ENCODE data around the gene THAP4. TPM values are rescaled to one million over a fixed set of nuclear protein-coding genes. Genes with fewer than 3 reads are reported as not detected.
"Not testable (repeated sequence)": the region's sequence is repeated elsewhere in the genome, so short reads cannot be mapped to it uniquely, and the experiment has no call there.

Gene THAP4
- polyA plus RNA-seq, 4 donors = 35.4 to 101 (median 71.5) TPM

GRCh38 chr2:241571821-241572620 lies 64.9 kb downstream of the THAP4 start:
- H3K27me3 ChIP-seq (ENCODE audit: control insufficient read depth in 3 of 3, insufficient read depth in 3 of 3, low read length in 3 of 3) = no peaks in the 10 kb centered on the region
- 89 to 94% (median 94%) methylated on average over 25 to 27 of the region's 27 CpGs for WGBS, 3 donors
- H3K4me3 ChIP-seq (ENCODE audit: low read depth in 1 of 3, low read length in 3 of 3) = no peak overlapping the region
- FAIRE-seq = no peak
- H3K9me3 ChIP-seq (ENCODE audit: control insufficient read depth in 2 of 2, insufficient read depth in 1 of 2, low read depth in 1 of 2, low read length in 1 of 2) = no peaks in the 10 kb centered on the region
- H3K36me3 ChIP-seq (ENCODE audit: control insufficient read depth in 3 of 3, insufficient read depth in 2 of 3, low read depth in 1 of 3, low read length in 3 of 3) = peaks cover 0 to 43% (median 0%) of the 10 kb centered on the region in 3 donors
- no peak overlapping the region for H3K27ac ChIP-seq (ENCODE audit: low read depth in 1 of 3, low read length in 2 of 3)
- no peak for DNase-seq
- H3K4me1 ChIP-seq (ENCODE audit: control insufficient read depth in 3 of 3, insufficient read depth in 2 of 3, low read depth in 1 of 3, low read length in 2 of 3) = no peaks in the 10 kb centered on the region

- Histone ChIP-seq H3K4me1 (ENCODE audit: control insufficient read depth in 3 of 3, insufficient read depth in 2 of 3, low read depth in 1 of 3, low read length in 2 of 3) (no peaks in the 10 kb centered on the region), H3K4me3 (ENCODE audit: low read depth in 1 of 3, low read length in 3 of 3) (no peak overlapping the region), H3K27me3 (ENCODE audit: control insufficient read depth in 3 of 3, insufficient read depth in 3 of 3, low read length in 3 of 3) (no peaks in the 10 kb centered on the region), H3K36me3 (ENCODE audit: control insufficient read depth in 3 of 3, insufficient read depth in 2 of 3, low read depth in 1 of 3, low read length in 3 of 3) (peaks cover 0 to 40% (median 0%) of the 10 kb centered on the region in 3 donors), H3K9me3 (ENCODE audit: control insufficient read depth in 2 of 2, insufficient read depth in 1 of 2, low read depth in 1 of 2, low read length in 1 of 2) (no peaks in the 10 kb centered on the region), H3K27ac (ENCODE audit: low read depth in 1 of 3, low read length in 2 of 3) (no peak overlapping the region)
- no peak for DNase-seq
- WGBS, 3 donors = 72 to 91% (median 77%) methylated on average over 20 to 23 of the region's 23 CpGs
- no peak for FAIRE-seq
Observed at GRCh38 chr2:241570961-241571581, 65.9 kb downstream of the THAP4 start.

- Histone ChIP-seq H3K27me3 (ENCODE audit: control insufficient read depth in 3 of 3, insufficient read depth in 3 of 3, low read length in 3 of 3) (no peaks in the 10 kb centered on the region), H3K4me3 (ENCODE audit: low read depth in 1 of 3, low read length in 3 of 3) (no peak overlapping the region), H3K27ac (ENCODE audit: low read depth in 1 of 3, low read length in 2 of 3) (no peak overlapping the region), H3K9me3 (ENCODE audit: control insufficient read depth in 2 of 2, insufficient read depth in 1 of 2, low read depth in 1 of 2, low read length in 1 of 2) (no peaks in the 10 kb centered on the region), H3K4me1 (ENCODE audit: control insufficient read depth in 3 of 3, insufficient read depth in 2 of 3, low read depth in 1 of 3, low read length in 2 of 3) (no peaks in the 10 kb centered on the region), H3K36me3 (ENCODE audit: control insufficient read depth in 3 of 3, insufficient read depth in 2 of 3, low read depth in 1 of 3, low read length in 3 of 3) (peaks cover 0 to 38% (median 0%) of the 10 kb centered on the region in 3 donors)
- WGBS, 3 donors = 92 to 95% (median 92%) methylated on average over 23 of the region's 23 CpGs
- FAIRE-seq (no peak), DNase-seq (no peak)
Observed at GRCh38 chr2:241569831-241570281, 67.1 kb downstream of the THAP4 start.

GRCh38 chr2:241568726-241569125 lies 68.2 kb downstream of the THAP4 start:
- WGBS, 3 donors = 80 to 96% (median 93%) methylated on average over 4 of the region's 4 CpGs
- FAIRE-seq (no peak), DNase-seq (no peak)
- H3K27me3 ChIP-seq (ENCODE audit: control insufficient read depth in 3 of 3, insufficient read depth in 3 of 3, low read length in 3 of 3) = no peaks in the 10 kb centered on the region
- H3K27ac ChIP-seq (ENCODE audit: low read depth in 1 of 3, low read length in 2 of 3) = no peak overlapping the region
- no peaks in the 10 kb centered on the region for H3K9me3 ChIP-seq (ENCODE audit: control insufficient read depth in 2 of 2, insufficient read depth in 1 of 2, low read depth in 1 of 2, low read length in 1 of 2)
- no peaks in the 10 kb centered on the region for H3K4me1 ChIP-seq (ENCODE audit: control insufficient read depth in 3 of 3, insufficient read depth in 2 of 3, low read depth in 1 of 3, low read length in 2 of 3)
- H3K36me3 ChIP-seq (ENCODE audit: control insufficient read depth in 3 of 3, insufficient read depth in 2 of 3, low read depth in 1 of 3, low read length in 3 of 3) = peaks cover 0 to 29% (median 0%) of the 10 kb centered on the region in 3 donors
- no peak overlapping the region for H3K4me3 ChIP-seq (ENCODE audit: low read depth in 1 of 3, low read length in 3 of 3)

- Histone ChIP-seq H3K36me3 (ENCODE audit: control insufficient read depth in 3 of 3, insufficient read depth in 2 of 3, low read depth in 1 of 3, low read length in 3 of 3) (peaks cover 0 to 24% (median 0%) of the 10 kb centered on the region in 3 donors), H3K27me3 (ENCODE audit: control insufficient read depth in 3 of 3, insufficient read depth in 3 of 3, low read length in 3 of 3) (no peaks in the 10 kb centered on the region), H3K4me3 (ENCODE audit: low read depth in 1 of 3, low read length in 3 of 3) (no peak overlapping the region), H3K4me1 (ENCODE audit: control insufficient read depth in 3 of 3, insufficient read depth in 2 of 3, low read depth in 1 of 3, low read length in 2 of 3) (no peaks in the 10 kb centered on the region), H3K27ac (ENCODE audit: low read depth in 1 of 3, low read length in 2 of 3) (no peak overlapping the region), H3K9me3 (ENCODE audit: control insufficient read depth in 2 of 2, insufficient read depth in 1 of 2, low read depth in 1 of 2, low read length in 1 of 2) (no peaks in the 10 kb centered on the region)
- 93 to 96% (median 94%) methylated on average over 8 of the region's 8 CpGs for WGBS, 3 donors
- DNase-seq = no peak
- no peak for FAIRE-seq
Observed at GRCh38 chr2:241567776-241568175, 69.2 kb downstream of the THAP4 start.

- H3K9me3 ChIP-seq (ENCODE audit: control insufficient read depth in 2 of 2, insufficient read depth in 1 of 2, low read depth in 1 of 2, low read length in 1 of 2) = not testable (repeated sequence)
Observed at GRCh38 chr2:241567266-241567665, 69.7 kb downstream of the THAP4 start.

GRCh38 chr2:241566468-241566867 lies 70.5 kb downstream of the THAP4 start:
- H3K27ac ChIP-seq (ENCODE audit: low read depth in 1 of 3, low read length in 2 of 3) = no peak overlapping the region
- H3K9me3 ChIP-seq (ENCODE audit: control insufficient read depth in 2 of 2, insufficient read depth in 1 of 2, low read depth in 1 of 2, low read length in 1 of 2) = no peaks in the 10 kb centered on the region
- WGBS, 3 donors = 71 to 90% (median 78%) methylated on average over 7 of the region's 7 CpGs
- DNase-seq = no peak
- H3K27me3 ChIP-seq (ENCODE audit: control insufficient read depth in 3 of 3, insufficient read depth in 3 of 3, low read length in 3 of 3) = no peaks in the 10 kb centered on the region
- H3K4me3 ChIP-seq (ENCODE audit: low read depth in 1 of 3, low read length in 3 of 3) = no peak overlapping the region
- no peak for FAIRE-seq
- H3K4me1 ChIP-seq (ENCODE audit: control insufficient read depth in 3 of 3, insufficient read depth in 2 of 3, low read depth in 1 of 3, low read length in 2 of 3) = peaks cover 0 to 3% (median 0%) of the 10 kb centered on the region in 3 donors
- H3K36me3 ChIP-seq (ENCODE audit: control insufficient read depth in 3 of 3, insufficient read depth in 2 of 3, low read depth in 1 of 3, low read length in 3 of 3) = peaks cover 0 to 18% (median 0%) of the 10 kb centered on the region in 3 donors

More at GRCh38 chr2:241567266-241567665, 69.7 kb downstream of the THAP4 start:
- not testable (repeated sequence) for H3K27ac ChIP-seq (ENCODE audit: low read depth in 1 of 3, low read length in 2 of 3); FAIRE-seq; H3K4me3 ChIP-seq (ENCODE audit: low read depth in 1 of 3, low read length in 3 of 3); H3K27me3 ChIP-seq (ENCODE audit: control insufficient read depth in 3 of 3, insufficient read depth in 3 of 3, low read length in 3 of 3); DNase-seq; H3K4me1 ChIP-seq (ENCODE audit: control insufficient read depth in 3 of 3, insufficient read depth in 2 of 3, low read depth in 1 of 3, low read length in 2 of 3)
- H3K36me3 ChIP-seq (ENCODE audit: control insufficient read depth in 3 of 3, insufficient read depth in 2 of 3, low read depth in 1 of 3, low read length in 3 of 3) = peaks cover 0 to 26% (median 0%) of the 10 kb centered on the region in 3 donors
- 92 to 94% (median 93%) methylated on average over 12 to 15 of the region's 15 CpGs for WGBS, 3 donors

GRCh38 chr2:241566021-241566420 lies 70.9 kb downstream of the THAP4 start:
- not testable (repeated sequence) for H3K4me1 ChIP-seq (ENCODE audit: control insufficient read depth in 3 of 3, insufficient read depth in 2 of 3, low read depth in 1 of 3, low read length in 2 of 3); DNase-seq; H3K27me3 ChIP-seq (ENCODE audit: control insufficient read depth in 3 of 3, insufficient read depth in 3 of 3, low read length in 3 of 3); FAIRE-seq; H3K27ac ChIP-seq (ENCODE audit: low read depth in 1 of 3, low read length in 2 of 3); H3K4me3 ChIP-seq (ENCODE audit: low read depth in 1 of 3, low read length in 3 of 3); H3K9me3 ChIP-seq (ENCODE audit: control insufficient read depth in 2 of 2, insufficient read depth in 1 of 2, low read depth in 1 of 2, low read length in 1 of 2)
- WGBS, 3 donors = 88 to 96% (median 92%) methylated on average over 11 of the region's 11 CpGs
- H3K36me3 ChIP-seq (ENCODE audit: control insufficient read depth in 3 of 3, insufficient read depth in 2 of 3, low read depth in 1 of 3, low read length in 3 of 3) = peaks cover 0 to 14% (median 0%) of the 10 kb centered on the region in 3 donors
